HG03432 (cell line): ENCODE results near the gene GMEB2.
"Not testable (repeated sequence)": the region's sequence is repeated elsewhere in the genome, so short reads cannot be mapped to it uniquely, and the experiment has no call there.

ENCODE experiments used
- ATAC-seq: cut with Tn5 transposase; IDR thresholded peaks from one replicate; pipeline ENCODE4 v1.9.1; 2021; ENCODE audit warnings: mild to moderate bottlenecking, moderate library complexity; ENCODE audit not compliant: unreplicated experiment

Gene GMEB2

DNA sequence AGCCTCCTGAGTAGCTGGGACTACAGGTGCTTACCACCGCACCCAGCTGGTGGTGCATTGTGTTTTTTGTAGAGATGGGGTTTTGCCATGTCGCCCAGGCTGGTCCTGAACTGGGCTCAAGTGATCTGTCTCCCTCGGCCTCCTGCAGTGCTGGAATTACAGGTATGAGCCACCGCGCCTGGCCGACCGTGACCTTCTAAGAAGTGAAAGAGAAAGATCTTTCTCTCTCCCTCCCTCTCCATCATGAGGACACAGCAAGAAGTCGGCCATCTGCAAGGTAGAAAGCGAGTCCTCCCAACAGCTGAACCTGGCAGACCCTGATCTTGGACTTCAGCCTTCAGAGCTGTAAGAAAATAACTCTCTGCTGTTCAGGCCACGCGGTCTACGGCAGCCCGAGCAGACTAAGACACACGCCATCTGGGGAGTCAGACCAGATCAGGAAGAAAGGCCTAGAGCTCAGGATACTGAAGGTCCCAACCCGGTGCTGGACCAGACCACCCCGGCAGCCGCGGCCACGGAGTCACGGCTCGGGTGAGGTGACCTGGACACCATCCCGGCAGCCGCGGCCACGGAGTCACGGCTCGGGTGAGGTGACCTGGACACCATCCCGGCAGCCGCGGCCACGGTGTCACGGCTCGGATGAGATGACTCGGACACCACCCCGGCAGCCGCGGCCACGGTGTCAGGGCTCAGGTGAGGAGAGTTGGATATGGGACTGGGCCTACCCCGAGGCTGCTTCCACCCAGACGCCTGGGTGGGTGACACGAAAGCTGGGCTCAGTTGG lies 9.6 kb downstream of the GMEB2 start:
- no peak for ATAC-seq

GRCh38 chr20:63613863-63614594 lies 12.9 kb downstream of the GMEB2 start:
- not testable (repeated sequence) for ATAC-seq

- ATAC-seq = no peak
Measured at GRCh38 chr20:63612276-63612931, 14.5 kb downstream of the GMEB2 start.

GRCh38 chr20:63611646-63612045 lies 15.3 kb downstream of the GMEB2 start:
- no peak for ATAC-seq

DNA sequence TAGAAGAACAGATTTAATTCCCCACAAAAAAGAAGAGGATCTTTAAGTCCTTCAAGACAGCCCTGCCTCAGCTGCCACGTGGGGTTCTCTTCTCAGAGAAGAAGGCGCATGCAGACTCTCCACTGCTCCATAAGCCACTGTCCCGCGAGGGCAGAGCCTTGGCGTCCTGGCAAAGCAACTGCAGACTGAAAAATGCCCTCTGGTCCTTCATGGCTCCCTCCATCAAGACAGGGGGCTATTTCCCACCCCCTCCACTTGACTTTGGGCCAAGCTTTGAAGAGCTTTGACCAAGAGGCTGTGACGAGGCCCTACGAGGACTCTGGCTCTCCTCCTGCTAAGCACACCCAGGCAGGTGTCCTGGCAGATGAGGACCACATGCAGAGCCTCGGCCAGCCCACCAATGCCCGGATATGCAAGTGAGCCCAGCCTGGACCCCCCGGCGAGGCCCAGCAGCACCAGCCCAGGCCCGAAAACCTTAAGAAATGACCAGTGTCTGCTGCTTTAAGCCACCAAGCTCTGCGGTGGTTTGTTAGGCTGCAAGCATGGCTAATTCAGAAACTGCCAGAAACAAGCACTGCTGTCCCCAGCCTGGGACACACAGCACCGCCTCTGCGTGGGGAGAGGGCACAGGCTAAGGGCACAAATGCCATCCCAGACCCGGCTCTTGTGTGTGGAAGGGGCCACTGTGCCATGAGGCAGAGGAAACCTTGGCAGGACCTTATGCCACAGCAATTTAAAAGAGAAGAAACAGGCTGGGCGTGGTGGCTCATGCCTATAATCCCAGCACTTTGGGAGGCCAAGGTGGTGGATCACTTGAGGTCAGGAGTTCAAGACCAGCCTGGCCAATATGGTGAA lies 16.1 kb downstream of the GMEB2 start:
- no peak for ATAC-seq

DNA sequence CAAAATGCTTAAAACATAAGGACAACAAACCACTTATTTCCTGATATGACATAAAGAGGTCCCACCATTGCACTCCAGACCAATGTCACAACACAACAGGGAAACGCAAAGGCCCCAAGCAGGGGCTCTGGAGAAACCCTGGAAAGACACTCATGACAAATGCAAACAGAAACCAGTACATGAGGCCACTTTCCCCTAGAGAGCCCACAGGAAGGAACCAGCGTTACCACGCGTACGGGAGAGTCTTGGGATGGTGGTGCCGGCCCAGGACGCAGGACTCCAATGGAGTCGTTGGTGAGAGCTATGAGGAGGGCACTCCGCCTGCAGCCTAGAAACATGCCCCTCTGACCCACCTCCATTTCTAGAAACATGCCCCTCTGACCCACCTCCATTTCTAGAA lies 20.2 kb downstream of the GMEB2 start:
- no peak for ATAC-seq

DNA sequence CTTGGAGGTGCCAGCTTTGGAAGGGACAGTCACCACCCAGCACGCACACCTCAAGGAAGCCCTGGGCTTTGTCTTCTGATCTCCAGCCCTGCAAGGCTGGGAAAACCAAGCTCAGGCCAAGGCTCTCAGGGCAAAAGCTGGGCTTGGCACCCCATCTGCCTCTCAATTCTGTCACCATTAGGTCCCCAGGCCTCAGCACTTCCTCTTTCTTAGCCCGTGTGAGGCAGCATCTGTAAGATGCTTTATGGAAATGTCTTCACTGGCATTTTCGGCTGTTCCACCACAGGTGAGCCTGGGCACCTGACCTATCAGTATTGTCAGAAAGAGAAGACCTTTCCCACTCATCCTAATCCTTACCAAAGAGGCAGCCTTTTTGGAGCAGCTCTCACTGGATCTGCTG lies 24.6 kb downstream of the GMEB2 start:
- no peak for ATAC-seq

DNA sequence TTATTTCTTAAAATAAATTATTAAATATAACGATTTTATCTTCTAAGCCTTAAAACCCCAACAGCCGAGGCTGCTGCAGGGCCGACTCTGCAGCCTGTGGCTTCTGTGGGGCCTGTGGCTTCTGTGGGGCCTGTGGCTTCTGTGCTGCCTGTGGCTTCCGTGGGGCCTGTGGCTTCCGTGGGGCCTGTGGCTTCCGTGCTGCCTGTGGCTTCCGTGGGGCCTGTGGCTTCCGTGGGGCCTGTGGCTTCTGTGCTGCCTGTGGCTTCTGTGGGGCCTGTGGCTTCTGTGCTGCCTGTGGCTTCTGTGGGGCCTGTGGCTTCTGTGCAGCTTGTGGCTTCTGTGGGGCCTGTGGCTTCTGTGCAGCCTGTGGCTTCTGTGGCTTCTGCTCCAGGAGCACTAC lies 25.2 kb downstream of the GMEB2 start:
- not testable (repeated sequence) for ATAC-seq

- no peak for ATAC-seq
Measured at GRCh38 chr20:63599396-63600050, 27.4 kb downstream of the GMEB2 start.

DNA sequence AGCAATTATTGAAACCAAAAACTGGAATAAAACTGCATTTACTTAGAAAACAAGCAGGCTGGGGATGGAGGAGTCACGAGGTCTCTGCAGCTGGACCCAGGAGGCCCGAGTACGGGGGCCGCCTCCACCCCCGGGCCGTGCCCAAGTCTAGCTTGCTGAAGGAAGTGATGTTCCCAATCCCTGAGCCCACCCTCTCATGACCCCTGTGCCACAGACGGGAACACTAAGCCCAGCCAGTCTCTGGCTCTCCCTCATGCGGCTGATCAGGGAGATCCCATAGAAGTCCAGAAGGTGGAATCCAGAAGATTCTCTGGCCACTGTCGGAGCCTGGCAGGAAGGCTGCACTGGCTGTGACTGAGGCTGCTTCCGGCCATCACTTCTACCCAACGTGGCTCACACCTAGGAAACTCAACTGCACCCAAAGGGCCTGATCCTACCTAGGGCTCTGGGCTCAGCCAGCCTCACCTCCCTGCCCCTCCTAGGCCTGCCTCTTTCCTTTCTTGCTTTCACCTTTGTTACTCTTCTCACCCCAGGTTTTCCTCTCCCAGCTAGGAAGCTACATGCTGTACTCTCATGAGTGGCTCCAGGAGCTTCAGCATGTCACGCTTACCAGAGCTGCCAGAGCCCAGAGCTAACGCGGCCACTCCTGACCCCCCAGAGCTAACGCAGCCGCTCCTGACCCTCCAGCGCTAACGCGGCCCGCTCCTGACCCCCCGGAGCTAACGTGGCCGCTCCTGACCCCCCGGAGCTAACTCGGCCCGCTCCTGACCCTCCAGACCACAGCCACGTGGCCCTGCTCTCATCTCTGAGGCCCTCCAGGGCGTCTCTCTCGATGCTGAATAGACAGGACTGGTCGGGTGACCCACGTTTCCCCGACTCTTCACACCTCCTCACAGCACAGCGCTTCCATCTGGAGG lies 28.2 kb downstream of the GMEB2 start:
- no peak for ATAC-seq

DNA sequence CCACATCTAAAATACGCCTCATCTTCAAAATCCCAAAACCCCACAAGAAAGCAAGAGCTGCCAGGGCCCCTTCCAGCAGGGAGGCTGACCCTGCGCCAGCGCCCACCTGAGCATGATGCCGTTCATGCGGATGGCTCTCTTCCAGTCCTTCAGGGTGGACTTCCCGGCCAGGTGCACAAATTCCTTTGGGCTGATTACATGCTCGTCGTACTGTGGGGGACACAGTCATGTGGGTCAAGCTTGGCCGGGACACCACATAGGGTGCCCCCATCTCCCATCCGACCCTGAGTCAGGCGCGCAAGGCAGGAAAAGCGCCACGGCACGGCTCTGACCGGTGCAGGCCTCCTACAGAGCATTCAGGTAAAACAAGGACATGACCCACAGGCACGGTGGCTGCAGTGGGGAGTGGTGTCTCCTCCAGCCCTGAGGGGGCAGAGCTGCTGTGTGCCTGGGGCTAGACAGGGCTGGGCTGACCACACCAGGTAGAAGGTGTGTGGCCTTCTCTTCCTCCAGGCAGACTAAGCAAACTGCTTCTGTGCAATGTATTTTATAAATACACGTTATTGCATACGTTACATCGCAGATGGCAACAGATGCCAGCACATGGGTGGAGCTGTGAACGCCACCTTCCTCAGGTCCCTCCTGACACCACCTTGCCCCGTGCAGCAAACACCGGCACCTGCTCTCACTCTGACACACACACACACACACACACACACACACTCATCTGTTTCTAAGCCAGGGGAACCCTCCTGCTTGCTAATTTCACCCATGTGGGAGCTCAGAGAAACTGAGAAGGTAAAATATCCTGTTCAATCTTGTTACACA lies 29.0 kb downstream of the GMEB2 start:
- ATAC-seq = no peak

GRCh38 chr20:63596423-63596822 lies 30.5 kb downstream of the GMEB2 start:
- no peak for ATAC-seq

DNA sequence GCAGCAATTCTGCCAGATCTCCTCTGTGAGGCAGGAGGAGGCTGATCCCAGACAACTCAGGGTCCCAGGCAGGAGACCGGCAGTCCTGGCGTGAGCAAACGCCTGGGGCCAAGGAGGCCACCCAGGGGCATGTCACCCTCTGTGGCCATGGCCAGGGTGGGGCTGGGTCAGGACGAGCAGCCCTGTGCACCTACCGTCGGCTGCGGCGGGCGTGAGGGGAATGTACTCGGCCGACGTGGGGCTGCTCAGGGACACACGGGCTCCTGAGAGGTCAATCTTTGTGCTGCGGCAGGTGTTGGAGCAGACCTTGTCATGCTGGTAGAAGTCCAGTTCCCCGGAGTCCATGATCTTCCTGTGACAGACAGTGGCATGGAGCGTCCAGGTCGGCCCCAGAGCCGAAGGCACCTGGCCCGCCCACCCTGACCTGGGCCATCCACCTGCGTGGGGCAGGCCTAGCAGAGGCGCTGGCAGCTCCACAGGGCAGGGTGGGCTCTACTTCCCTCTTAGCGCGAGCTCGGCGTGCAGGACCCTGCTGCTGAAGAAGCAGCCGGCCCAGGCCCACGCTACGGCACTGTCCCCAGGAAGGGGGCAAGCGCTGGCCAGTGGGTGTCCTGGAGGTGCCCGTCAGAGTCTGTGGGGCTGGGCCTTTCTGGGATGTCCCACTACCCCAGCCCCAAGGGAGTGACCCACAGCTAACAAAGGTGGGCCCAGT lies 31.3 kb downstream of the GMEB2 start:
- ATAC-seq = no peak

GRCh38 chr20:63594043-63594561 lies 32.8 kb downstream of the GMEB2 start:
- no peak for ATAC-seq

DNA sequence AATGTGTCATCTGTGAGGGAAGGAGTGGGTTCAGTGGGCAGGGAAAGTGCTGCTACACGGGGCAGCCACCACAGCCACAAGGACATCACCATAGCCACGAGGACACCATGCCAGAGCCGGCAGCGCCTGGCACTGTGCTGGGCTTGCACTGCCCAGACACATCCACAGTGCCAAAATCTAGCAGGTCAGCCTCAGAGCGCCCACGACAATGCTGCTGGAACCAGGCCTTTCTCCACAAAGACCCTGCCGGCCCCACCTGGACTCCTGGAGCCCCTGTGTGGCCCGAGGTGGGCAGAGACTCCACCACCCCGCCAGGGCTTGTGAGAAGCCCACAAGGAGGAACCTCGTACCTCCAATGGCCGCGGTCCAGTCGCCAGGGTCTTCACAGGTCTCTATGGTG lies 34.2 kb downstream of the GMEB2 start:
- ATAC-seq = no peak

DNA sequence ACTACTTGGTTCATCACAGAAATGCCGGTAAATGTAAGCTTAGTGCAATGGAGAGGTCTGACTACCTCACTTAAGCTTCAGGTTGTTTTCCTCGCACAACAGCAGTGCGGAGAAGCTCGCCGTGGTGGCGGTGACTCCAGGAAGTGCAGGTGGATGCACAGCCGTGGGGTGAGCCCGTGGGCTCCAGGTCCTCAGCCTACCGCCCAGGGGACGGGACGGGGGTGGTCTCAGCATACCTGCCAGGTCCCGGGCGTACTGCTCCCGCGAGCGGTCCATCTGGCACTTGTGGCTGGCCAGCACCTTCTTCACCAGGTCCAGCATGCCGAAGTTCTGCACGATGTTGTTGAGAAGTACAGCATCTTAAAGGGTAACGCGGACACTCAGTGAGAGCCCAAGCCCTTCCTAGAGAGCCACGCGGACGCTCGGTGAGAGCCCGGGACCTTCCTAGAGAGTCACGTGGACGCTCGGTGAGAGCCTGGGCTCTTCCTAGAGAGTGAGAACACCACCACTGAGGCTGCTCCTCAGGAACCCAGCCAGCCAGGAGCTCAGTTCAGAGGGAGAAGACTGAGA lies 35.0 kb downstream of the GMEB2 start:
- no peak for ATAC-seq

- ATAC-seq = no peak
Measured at GRCh38 chr20:63591147-63591533, 35.8 kb downstream of the GMEB2 start.
